Stimulated activated CD4-positive, alpha-beta T cell treated with anti-CD3 and anti-CD28 coated beads, Interleukin-12 subunit alpha, Interleukin-12 subunit beta, amount 100 ng/mL, for 48 hours (primary cell): ENCODE measurements around the gene NCLN.
"Not testable (repeated sequence)": the region's sequence is repeated elsewhere in the genome, so short reads cannot be mapped to it uniquely, and the experiment has no call there.

Source experiments
- DNase-seq, 3 donors: peaks; one replicate each; pipeline ENCODE4 v3.0.0-alpha.2; 2020; ENCODE audit warnings: low read depth in 2 of 3, low spot score in 1 of 3

Gene NCLN

GRCh38 chr19:3183721-3184641 lies 1.7 kb upstream of the NCLN start:
- no peak for DNase-seq

GRCh38 chr19:3184847-3185460 lies 776 bp upstream of the NCLN start:
- DNase-seq = peak in 1 of 3 donors; percentile 47

GRCh38 chr19:3186160-3186688 lies 494 bp downstream of the NCLN start:
- DNase-seq = no peak

GRCh38 chr19:3186891-3187661 lies 1.3 kb downstream of the NCLN start:
- DNase-seq = no peak

GRCh38 chr19:3187662-3188511 lies 2.2 kb downstream of the NCLN start:
- DNase-seq = no peak

- no peak for DNase-seq
Observed at GRCh38 chr19:3188627-3189596, 3.2 kb downstream of the NCLN start.

- no peak for DNase-seq
Observed at GRCh38 chr19:3189702-3190469, 4.2 kb downstream of the NCLN start.

GRCh38 chr19:3190470-3190770 lies 4.7 kb downstream of the NCLN start:
- DNase-seq = no peak

GRCh38 chr19:3190921-3191805 lies 5.4 kb downstream of the NCLN start:
- DNase-seq = no peak

- DNase-seq = not testable (repeated sequence)
Observed at GRCh38 chr19:3191806-3192104, 6.0 kb downstream of the NCLN start.

GRCh38 chr19:3192228-3192635 lies 6.5 kb downstream of the NCLN start:
- DNase-seq = no peak

- DNase-seq = no peak
Observed at GRCh38 chr19:3192684-3193083, 7.0 kb downstream of the NCLN start.

- DNase-seq = no peak
Observed at GRCh38 chr19:3193256-3194105, 7.8 kb downstream of the NCLN start.

GRCh38 chr19:3194106-3195087 lies 8.7 kb downstream of the NCLN start:
- no peak for DNase-seq

GRCh38 chr19:3196064-3196932 lies 10.6 kb downstream of the NCLN start:
- DNase-seq = no peak
